Activated gamma-delta T cell treated with anti-CD3 and anti-CD28 coated beads, Interleukin-2, amount 50 U/mL, for 16 hours (primary cell): ENCODE results near the gene NLGN2.

Experiments used
- DNase-seq: peaks from one replicate; pipeline ENCODE4 v3.0.0-alpha.2; 2020; ENCODE audit warnings: low read depth

NLGN2 gene

DNA sequence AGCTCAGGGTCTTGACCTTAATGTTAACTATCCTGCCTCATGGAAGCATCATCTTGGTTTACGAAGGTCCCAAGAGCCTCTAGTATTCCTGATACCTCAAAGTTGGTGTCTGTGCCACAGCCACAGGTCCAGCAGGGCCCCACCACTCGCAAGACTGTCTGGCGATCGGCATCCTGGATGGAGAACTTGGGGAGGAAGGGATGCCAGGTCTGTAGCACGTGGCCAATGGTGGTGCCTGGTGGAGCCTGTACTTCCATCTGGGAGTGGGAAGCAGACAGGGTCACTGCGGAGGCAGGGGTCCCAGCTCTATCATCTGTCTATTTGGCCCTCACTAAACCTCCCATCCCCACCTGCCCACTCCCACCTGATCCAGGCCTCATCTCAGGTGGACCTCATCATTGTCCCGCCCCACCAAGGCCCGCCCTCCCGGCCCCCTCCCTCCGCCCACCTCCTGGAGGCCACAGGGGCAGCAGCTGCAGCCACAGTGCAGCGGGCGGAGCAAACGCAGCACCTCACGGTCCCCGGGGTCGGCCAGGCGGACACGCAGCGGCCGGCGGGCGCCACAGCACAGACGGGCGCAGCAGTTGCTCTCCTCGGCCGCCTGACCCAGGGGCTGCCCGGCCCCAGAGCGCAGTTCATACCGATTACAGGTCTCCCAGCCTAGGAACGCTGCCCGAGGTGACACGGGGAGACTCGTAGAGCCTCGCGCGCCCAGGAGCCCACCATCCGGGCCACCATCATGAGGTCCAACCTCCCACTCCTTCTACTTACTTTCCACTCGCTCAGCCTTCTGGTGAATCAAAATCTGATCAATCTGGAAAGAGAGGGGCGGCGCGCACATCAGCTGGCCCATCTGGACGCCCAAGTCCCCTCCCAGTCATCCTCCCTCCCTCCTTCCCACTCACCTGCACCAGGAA is 14.7 kb upstream of the NLGN2 start:
- DNase-seq, result no peak

DNA sequence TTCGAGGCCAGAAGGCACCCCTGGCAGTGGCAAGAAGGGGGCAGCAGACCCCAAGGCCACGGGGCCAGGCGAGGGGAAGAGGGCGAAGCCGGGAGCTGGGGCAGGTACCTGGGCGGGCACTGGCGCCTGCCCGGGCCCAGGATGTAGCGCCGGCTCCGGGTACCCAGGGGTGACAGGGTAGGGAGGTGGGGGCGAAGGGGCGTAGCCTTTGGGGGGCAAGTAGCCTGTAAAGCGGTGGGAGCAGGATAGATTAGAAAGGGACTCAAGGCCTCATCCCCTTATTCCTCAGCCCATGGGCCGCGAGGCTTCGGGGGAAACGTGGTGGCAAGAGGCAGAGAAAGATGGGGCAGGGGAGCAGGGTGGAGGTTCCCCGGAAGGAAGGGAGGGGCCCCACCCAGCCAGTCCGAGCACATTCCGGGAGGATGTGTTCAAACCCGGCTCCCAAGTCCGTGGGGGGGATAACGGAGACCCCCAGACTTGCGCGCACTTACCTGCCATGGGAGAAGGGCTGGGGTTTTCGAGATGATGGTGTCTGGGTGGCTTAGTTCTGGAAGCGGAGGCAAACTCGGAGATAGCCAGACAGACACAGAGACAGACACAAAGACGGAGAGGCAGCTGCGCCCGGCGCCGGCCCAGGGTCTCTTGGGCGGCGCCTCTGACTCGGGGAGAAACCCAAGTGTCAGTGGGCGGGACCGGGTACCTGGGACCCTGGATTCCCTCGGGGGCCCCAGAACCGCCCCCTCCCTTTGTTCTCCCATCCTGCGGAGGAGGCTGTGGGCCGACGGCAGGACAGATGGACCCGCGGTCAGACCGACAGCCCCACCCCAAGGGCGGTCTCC is 13.8 kb upstream of the NLGN2 start:
- DNase-seq, result peak; percentile 42

DNA sequence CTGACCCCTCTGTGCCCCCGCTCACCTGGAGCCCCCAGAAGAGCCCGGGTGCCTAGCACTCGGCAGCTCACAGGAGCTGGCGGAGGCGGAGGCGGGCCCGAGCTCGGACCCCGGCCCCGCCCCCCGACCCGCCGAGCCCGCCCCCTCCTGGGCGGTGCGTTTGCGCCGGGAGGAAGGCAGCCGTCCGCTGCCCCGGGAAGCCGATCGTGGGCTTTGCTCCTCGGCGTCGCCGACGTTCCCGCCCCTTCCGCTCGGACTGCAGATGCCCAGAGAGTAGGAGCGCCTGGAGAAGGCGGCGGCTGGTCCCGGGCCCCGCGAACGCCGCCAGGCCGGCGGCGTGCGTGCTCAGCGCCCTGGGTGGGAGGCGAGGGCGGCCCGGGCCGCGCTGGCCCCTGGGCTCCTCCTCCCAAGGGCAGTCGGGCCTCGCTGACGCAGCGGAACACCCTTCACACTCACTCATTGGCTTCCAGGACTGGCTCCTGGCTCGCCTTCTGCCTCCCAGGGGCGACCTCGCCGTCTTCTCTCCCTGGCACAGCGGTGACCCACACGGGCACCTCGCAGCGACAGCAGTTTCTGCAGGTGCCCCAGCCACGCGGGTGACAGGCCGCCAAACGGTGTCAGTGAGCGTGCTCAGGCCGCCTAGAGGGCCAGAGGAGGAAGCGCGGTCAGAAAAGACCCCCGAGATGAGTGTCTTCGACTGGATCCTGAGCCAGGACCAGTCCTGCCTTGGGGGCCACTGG is 13.0 kb upstream of the NLGN2 start, which contains the start of gene PLSCR3:
Gene PLSCR3, minus strand, starts transcription at position 74 of the 740 bp plus-strand sequence. CDS start 415 bp downstream, outside the sequence.
- peak; percentile 69 for DNase-seq

DNA sequence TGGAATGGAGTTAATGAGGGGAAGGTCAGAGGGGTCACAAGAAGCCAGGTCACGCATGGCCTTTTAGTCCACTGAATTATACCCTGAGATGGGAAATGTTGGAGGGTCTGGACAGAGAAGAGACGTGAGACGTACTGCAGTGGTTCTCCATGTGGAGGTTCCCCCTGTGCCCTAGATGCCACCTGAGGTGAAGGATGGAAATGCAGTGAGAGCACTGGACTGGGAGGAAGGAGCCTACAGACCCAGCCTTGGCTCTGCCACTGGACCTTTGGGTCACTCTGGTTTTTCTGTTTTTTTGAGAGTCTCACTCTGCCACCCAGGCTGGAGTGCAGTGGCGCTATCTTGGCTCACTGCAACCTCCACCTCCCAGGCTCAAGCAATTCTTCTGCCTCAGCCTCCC is 11.5 kb upstream of the NLGN2 start:
- no peak for DNase-seq

GRCh38 chr17:7398612-7399011 is 9.0 kb upstream of the NLGN2 start:
- DNase-seq, result no peak

DNA sequence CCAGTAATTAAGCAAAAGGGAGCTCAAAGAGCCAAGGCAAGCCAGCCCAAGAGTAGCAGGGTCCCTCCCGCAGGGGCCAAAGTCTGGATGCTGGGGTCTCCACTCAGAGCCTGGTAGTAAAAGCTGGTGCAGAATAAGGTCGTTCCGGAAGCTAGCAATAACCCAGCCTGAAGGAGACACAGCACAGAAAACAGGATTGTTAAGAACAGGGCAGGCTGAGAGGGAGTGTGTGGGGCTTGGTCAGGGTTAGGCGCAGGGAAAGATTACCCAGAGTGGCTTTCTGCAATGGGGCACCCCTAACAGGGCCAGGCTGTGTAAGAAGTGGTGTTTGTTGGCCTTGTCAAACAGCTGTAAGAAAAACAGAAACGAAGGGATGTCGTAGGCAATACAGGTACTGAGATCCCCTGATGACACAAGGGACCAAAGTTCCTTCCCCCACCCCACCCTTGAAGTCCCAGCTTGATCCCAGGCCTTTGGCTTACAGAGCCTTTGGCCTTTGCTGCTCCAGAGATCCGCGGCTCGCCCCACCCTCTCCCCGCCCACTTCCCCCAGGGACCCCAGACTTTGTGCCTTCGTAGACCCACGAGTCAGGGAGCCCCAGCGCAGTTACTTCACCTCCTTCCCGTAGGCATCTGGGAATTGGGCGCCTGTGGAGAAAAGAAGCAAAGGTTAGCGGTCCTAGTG is 4.5 kb upstream of the NLGN2 start:
- DNase-seq, result no peak

DNA sequence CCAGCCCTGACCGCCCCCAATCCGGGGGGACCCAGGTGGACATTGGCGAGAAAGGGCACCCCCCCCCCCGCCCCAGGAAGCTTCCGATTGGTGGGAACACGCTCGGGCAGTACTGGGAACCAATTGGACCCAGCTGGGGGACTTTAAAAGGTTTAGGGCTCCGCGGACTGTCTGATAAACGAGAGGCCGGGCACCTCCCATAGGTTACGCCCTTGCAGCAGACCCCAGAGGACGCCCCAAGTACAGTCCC is 4.0 kb upstream of the NLGN2 start:
- no peak for DNase-seq

GRCh38 chr17:7403977-7404736 is 3.5 kb upstream of the NLGN2 start, which contains the start of gene TMEM256:
Gene TMEM256 (minus strand): TSS chr17:7404097. CDS start chr17:7404084, 13 bp downstream.
- DNase-seq, result peak; percentile 92

- no peak for DNase-seq
Measured at GRCh38 chr17:7404737-7405349, 2.8 kb upstream of the NLGN2 start.

DNA sequence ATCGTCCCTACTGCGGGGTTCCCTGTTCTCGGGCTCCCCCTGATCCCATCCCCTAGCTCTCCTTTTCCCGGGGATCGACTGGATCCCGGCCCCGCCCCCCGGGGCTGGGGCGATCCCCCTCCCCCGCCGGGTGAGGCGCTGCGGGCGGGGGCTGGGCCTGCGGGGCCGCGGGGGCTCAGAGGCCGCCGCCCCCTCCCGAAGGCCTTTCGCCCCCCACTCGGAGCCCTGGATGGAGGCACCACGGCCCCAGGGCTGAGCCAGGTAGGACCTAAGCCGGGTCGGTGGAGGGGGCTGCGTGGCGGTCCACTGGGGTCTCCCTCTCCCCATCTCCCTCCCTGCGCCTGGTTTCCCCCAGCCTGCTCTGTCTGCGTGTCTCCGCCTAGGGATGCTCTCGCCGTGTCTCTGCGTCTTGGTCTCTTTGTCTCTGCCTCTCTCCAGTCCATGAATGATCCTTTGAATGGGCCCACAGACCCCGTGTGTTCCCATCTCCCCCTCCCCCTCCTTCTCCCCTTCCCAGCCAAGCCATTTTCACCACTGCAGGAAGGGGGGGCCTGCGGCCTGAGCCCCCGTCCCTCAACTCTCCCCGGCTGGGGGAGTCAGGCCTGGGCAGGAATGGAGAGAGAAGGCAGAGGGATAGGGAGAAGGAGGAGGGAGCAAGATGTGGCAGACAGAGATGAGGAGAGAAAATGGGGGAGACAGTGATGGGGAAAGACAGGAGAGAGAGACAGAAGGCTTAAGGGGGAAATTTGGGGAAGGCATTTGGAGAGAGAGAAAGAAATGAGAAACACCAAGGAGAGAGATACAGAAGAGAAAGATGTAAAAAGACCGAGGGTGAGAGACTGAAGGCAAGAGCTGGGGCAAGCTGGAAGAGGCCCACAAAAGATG is 2.1 kb upstream of the NLGN2 start:
- DNase-seq, result no peak

- DNase-seq, result no peak
Measured at GRCh38 chr17:7406235-7406825, 1.3 kb upstream of the NLGN2 start.

- DNase-seq, result no peak
Measured at GRCh38 chr17:7407082-7407481, 563 bp upstream of the NLGN2 start.

GRCh38 chr17:7408252-7408727 is 645 bp downstream of the NLGN2 start:
- no peak for DNase-seq

DNA sequence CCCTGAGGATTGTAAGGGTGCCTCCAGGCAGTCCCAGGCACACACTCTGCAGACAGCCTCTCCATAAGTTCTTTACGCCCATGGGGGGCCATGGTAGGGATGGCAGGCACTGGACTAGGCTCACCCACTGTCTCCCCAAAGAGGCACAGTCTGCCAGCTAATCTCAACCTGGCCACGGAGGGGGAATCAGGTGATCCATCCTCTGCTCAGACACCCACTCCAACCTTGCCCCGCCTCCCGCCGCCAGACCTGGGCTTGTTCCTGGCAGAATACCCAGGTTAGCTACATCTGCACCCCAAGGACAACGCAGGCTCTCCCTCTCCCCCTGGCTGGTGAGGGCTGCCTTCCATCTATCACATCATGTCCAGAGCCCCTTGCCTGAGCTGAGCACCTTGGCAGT is 1.2 kb downstream of the NLGN2 start:
- DNase-seq, result no peak

DNA sequence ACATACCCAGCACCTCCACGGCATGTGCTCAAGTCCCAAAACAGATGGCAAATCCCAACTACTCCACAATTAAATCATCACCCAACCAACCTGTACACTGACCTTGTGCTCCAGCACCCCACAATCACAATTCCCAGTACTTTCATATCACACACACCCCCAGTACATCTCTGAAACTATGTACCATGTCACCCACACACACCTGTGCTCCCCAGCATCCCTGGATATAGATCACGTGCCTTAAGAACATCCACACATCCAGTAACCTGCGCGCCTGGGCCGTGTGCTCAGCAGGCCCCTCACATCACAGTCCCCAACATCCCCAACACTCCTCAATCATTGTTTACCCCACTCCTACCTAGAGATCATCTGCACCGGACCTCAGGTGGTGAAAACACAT is 2.1 kb downstream of the NLGN2 start:
- no peak for DNase-seq

DNA sequence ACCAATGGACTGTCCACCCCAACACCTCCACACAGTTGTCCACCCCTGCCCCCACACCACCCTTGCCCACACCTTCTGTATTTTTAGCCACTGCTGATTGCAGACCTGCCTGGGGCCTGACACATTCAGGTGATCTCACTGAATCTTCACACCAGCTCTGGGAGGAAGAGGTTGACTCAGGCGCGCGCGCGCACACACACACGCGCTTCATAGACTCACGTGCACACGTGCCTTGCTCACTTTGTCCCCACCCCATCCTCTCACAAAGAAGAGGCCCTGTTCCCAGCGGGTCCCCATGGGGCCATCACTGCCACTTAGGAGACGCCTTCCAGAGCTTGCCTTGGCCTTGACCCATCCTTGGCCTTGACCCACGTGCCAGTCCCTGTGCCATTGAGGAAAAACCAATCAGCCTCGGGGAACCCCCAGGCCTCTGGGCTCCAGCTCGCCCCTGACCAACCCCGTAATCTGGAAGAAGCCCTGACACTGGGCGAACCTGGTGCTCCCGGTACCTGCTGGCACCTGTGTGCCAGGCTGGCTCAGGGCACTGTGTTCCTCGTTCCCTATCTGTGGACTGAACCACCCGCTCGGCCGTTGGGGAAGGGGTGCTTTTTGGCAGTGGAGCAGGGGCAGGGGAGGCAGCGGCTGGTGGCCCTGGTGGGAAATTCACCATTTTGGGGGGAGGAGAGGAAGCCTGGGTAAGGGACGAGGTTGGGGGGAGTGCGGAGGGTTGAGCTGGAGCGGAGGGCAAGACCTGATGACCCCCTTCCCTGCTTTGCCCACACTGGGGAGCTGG is 3.2 kb downstream of the NLGN2 start:
- no peak for DNase-seq

- DNase-seq, result no peak
Measured at GRCh38 chr17:7411427-7411750, 3.7 kb downstream of the NLGN2 start.

DNA sequence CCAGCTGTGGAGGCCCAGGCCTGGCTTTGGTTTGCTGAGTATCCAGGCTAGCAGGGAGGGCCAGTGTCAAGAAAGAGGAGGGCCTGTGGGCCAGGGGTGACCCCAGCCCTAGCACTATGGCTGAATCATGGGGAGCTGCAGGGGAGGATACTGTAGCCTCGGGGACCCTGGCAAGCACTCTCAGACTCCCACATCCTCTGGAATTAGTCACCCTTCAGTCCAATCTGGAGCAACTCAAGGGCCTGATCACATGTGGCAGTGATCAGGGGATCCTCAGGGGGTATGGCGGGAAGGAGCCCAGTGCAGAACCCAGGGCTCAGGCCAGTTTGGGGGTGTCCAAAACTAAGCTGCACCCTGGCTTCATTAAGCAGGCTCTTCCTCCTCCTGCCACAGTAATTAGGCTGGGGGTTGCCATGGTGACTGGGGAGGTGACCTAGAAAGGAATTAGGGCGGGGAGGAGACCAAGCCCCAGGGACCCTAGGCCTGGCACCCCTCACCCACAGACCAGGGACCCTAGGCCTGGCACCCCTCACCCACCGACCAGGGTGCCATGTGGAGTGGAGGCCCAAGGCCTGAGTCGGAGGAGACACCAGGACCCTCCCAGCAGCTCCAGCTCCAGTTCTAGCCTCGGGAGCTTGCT is 5.8 kb downstream of the NLGN2 start:
- no peak for DNase-seq
